ENCODE results near the gene CES4A. TPM values are rescaled to one million over a fixed set of nuclear protein-coding genes. Genes with fewer than 3 reads are reported as not detected.

The CES4A gene
- total and polyA plus RNA-seq, 9 of the 15 experiments (the other 6 are each of a cell fraction or from before 2014, with no cell fraction given), result 0.09 to 0.13 (median 0.11) TPM; not detected in 6

GRCh38 chr16:67017810-67018488, 29.6 kb downstream of the CES4A start (continued):
- TF ChIP-seq MGA (IDR thresholded peaks at IDR 0.05), result no peak; the same call in 1 of the 2 replicates
- TF ChIP-seq CREB1 (IDR thresholded peaks at IDR 0.05), result no peak
- no peak for TF ChIP-seq CREB1 (CRISPR knock-in tag; IDR thresholded peaks at IDR 0.05)
- no peak for TF ChIP-seq ZNF589 (CRISPR knock-in tag; IDR thresholded peaks at IDR 0.05; ENCODE audit: low read depth)
- no peak for TF ChIP-seq UBTF (IDR thresholded peaks at IDR 0.05; ENCODE audit: borderline replicate concordance in 1 of 2, low read depth in 2 of 2, low read length in 2 of 2)
- TF ChIP-seq USF2 (CRISPR knock-in tag; IDR thresholded peaks at IDR 0.05), result peak; percentile 85
- TF ChIP-seq CREB3L1 (IDR thresholded peaks at IDR 0.05; ENCODE audit: borderline replicate concordance, low read depth), result 0 out of 2 replicates have a peak, but pooled peaks have one; percentile 19
- TF ChIP-seq ZNF23 (CRISPR knock-in tag; IDR thresholded peaks at IDR 0.05), result no peak
- TF ChIP-seq NEUROD1 (IDR thresholded peaks at IDR 0.05; ENCODE audit: borderline replicate concordance, low read depth, low read length, partially characterized antibody), result peak; percentile 30
- TF ChIP-seq ZC3H8 (IDR thresholded peaks at IDR 0.05), result no peak

Data from K562 (cell line).